Measurements from ENCODE around the gene NUDT16.
"Not testable (repeated sequence)": the region's sequence is repeated elsewhere in the genome, so short reads cannot be mapped to it uniquely, and the experiment has no call there.

The NUDT16 gene

DNA sequence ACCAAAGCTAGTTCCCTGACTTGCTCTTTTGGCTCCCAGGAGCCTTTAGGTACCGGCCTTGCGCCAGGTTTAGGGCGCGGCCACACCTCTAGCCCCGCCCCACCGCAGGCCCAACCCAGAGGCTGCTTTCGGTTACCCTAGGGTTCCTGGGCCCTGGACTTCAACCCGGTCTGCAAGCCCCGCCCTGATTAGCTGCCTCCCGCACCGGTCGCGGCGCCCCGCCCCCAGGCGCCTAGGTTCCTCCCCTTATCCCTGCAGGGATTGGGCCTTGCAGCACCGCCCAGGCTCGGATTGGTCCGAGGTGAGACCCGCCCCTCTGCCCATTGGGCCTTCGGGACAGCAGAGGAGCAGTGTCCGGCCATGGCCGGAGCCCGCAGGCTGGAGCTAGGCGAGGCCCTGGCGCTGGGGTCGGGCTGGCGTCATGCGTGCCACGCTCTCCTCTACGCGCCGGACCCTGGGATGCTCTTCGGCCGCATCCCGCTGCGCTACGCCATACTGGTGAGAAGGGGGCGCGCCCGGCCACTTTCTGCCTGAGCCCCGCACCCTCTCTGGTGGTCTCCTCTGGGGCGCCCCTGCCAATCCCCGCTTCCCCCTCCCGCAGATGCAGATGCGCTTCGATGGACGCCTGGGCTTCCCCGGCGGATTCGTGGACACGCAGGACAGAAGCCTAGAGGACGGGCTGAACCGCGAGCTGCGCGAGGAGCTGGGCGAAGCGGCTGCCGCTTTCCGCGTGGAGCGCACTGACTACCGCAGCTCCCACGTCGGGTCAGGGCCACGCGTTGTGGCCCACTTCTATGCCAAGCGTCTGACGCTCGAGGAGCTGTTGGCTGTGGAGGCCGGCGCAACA lies at the start of gene NUDT16:
TSS of gene NUDT16 (plus strand) at position 330 of the 847 bp plus-strand sequence. CDS start at position 361, 31 bp downstream.
- DNase-seq (ENCODE audit: low read depth), result peak; percentile 94

DNA sequence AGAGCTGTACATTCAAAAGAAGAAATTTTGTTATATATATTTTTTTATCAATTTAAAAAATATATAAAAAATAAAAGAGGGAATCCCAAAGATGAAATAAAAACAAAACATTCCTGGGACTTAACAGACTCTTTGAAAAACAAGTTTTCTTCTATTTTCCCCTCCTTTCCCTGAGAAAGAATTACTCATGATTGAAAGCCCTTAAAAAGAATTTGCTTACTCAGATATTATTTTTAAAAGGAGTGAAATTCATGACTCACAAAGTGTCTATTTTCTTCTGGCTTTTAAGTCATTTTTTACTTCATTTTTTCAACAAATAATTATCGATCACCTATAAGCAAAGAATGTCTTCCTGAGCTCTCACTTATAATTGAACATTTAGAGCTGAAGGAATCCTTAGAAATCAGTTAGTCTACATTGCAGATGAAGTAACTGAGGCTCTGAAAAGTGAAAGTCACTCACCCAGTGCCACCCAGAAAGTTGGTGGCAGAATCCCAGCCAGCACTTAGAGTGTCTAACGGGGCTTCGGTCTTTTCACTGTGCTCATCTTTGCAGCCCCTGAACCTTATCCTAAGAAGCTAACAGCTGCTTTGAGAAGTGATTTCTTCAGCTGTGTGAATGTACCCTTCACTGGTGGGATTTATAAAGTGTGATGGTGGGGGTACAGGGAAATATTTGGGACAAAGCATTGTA lies 42.5 kb upstream of the NUDT16 start:
- DNase-seq (ENCODE audit: low read depth), result no peak

DNA sequence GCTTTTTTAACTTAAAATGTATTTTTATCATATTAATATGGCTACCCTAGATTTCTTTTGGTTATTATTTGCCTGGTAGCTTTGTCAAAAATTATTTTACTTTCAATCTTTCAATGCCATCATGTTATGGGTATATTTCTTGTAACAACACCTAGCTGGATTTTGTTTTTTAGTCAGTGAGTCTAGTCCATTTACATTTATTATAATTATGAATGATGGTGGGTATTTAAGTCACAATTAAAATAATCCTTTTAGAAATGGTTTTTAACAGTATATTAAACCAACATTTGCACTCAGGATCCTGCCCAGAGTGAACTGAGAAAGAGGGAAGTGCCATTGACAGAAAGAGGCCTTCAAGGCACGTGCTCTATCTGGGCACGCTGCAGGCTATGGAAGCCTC lies 39.8 kb upstream of the NUDT16 start:
- DNase-seq (ENCODE audit: low read depth), result no peak

DNA sequence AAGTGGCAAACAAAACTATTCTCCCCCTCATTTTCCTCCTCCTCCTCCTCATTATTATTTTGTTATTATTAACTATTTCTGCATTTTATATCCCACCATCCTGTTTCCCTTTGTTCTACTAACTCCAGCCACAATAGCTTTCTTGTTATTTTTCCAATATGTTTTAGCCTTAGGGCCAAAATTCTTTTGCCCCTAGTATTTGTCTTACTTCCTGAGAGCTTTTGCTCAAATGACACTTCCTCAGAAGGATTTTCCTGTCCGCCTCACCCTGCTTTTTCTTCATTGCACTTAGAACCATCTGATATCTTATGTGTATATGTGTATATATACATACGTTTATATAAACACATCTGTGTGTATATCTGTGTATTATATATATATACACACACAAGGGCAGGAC lies 32.7 kb upstream of the NUDT16 start:
- DNase-seq (ENCODE audit: low read depth), result no peak

DNA sequence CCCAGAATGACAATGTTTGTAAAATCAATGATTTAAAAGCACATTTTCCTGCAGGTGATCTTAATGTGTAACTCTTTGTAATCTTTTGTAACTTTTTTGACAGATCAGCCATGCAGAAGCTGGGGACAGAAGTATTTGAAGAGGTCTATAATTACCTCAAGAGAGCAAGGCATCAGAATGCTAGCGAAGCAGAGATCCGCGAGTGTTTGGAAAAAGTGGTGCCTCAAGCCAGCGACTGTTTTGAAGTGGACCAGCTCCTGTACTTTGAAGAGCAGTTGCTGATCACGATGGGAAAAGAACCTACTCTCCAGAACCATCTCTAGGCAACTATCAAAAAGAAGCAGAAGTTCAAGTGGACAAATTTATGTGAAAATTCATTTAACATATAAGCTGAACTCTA lies 32.1 kb upstream of the NUDT16 start:
- DNase-seq (ENCODE audit: low read depth), result no peak

DNA sequence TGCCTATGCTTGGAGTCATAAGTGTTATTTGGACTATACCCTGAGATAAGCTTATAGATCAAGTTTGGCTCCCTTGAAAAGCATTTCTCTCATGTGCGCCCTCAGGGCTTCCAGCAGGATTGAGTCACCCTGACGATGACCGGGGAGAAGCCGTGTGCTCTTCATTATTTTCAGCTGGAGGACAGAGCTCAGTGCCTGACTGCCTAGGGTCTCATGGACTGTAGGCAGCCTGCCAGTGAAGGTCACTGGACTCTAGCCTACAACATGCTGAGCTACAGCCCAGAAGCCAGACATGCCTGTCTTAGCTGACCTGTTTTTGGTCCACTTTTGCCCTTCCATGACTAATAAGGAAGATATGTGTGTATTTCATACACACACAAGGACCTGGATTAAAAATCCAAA lies 31.6 kb upstream of the NUDT16 start:
- peak; percentile 59 for DNase-seq (ENCODE audit: low read depth)

DNA sequence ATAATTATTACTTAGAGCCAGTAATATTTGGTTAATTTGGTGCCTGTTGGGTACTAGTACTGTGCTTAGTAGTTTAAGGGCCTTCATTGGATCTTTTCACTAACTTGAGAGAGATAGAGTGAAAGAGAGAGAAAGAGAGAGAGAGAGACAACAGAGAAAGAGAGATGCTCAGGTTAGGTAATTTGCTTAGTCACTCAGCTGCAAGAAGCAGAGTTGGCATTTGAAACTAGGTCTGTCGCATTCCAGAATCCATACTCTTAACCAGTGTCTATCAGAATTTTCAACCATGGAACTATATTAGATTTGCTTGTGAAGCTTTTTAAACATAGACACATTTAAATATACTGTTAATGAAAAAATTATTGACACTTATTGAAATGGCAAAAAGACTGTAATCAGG lies 31.1 kb upstream of the NUDT16 start:
- no peak for DNase-seq (ENCODE audit: low read depth)

DNA sequence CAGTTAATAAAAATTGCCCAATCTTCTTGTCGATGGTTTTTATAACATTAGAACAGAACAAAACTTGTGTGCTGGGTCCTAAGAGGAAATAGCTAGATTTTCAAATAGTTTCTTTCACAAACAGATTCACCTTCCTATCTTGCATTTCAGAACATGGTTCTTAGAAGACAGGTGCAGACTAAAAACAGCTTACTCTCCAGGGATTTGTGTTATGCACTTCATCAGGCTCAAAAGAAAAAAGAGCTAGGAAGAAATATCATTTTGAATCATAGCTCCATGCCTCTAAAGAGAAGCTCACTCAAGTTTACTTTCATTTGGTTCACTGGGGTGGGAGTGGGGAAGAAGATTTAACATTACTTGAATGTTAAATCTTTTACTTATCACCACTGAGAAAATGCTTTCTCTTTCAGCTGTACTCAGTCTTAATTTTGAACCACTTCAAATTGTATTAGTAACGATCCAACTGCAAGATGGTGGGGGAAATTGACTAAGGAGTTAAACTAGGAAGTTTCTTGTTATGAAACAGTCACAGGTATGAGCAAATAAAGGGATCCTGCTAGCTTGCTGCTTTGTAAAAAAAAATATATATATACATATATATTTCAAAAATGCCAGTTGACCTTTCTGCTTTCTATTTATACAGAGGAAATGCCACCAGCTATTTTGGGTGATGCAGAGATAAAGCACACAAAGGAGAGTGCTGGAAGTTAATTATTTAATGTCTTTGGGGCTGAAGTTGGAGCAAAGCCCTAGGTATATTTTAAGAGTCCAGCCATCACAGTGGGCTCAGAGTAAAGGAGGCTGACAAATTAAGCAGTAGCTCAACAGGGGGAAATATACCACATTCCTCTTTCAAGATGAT lies 28.3 kb upstream of the NUDT16 start:
- DNase-seq (ENCODE audit: low read depth), result no peak

DNA sequence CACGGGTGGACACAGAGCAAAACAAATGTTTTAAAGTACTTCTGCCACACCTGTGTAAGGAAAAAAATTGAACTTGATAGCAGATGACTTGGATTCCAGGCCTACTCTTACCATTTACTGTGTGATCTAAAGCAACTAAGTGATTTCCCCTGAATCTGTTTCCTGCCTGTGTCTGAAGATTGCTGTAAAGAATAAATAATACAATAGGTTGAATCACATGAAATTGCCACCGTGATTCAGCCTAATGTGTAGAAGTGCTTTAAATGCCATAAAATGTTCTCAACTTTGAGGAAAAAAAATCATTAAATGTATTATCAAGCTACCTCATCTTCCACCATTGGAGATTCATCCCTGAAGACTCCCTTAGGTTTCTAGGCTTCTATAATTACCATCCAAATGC lies 27.6 kb upstream of the NUDT16 start:
- no peak for DNase-seq (ENCODE audit: low read depth)

DNA sequence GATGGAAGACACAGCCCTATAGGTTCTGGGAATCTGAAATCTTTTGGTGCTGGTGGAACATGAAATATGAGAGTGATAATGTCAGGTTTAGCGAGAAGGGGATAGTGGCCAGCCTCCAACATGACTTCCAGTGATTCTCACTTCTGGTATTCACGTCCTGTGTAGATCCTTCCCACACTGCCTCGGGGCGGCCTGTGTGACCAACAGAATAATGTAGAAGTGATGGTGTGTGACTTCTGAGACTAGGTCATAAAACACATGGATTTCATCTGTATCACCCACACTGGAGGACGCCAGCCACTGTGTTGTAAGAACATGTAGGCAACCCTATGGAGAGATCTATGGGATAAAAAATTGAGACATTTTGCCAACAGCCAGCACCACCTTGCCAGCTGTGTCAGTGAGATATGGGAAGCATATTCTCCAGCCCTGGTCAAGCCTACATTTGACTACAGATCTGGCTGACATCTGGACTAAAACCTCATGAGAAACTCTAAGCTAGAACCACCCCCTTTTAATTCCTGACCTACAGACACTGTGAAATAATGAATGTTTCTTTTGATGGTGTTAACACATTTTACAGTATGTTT lies 25.5 kb upstream of the NUDT16 start:
- no peak for DNase-seq (ENCODE audit: low read depth)

DNA sequence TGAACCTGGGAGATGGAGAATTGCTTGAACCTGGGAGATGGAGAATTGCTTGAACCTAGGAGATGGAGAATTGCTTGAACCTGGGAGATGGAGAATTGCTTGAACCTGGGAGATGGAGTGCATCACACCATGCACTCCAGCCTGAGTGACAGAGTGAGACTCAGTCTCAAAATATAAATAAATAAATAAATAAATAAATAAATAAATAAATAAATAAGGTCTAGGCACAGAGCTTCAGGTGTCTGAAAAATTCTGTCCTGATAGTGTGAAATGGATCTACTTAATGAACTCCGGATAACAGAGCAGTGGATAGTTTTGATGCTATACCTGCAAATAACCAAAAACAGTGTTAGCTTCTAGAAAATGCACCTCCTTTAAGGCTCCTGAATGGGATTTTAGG lies 24.3 kb upstream of the NUDT16 start:
- DNase-seq (ENCODE audit: low read depth), result no peak

DNA sequence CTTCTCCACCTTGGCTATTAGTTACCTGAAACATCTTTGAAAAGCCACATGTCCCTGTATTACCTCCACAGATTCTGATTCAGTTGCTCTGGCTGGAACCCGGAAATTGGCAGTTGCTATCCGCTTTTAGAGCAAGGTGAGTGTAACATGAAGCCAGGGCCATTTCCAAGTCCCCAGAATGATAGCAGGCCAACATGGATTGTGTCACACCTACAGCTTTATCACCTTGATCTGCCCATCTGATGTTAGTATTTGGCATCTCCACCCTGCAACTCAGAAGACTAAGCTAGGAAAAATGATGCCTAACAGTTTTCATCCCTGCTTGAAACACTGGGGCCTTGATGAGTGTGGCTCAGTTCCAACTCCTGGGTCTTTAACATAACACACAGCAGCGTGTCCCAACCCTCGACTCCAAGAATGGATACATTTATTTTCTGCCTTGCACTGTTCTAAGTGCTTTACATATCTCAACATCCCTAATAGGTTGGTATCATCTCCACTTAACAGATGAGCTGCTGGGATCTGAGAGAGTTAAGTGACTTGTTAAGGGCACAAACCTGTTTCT lies 21.3 kb upstream of the NUDT16 start:
- no peak for DNase-seq (ENCODE audit: low read depth)

DNA sequence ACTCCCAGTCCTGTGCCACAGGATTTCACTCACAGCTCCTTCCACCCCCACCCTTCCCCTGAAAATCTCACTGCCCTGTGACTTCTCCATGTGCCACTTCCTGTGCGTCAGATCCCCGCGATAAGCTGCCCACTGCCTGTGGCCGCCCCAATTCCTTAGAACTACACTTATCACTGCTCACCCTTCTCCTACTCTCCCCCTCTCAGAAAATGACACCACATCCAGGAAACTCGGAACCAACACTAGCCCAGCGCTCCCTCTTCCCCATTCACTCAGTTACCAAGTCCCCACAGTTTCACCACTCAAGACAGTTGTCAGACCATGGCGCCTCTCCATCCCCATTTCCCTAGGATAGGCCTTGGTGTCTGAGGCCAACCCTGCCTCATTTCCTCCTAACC lies 20.5 kb upstream of the NUDT16 start:
- DNase-seq (ENCODE audit: low read depth), result not testable (repeated sequence)

DNA sequence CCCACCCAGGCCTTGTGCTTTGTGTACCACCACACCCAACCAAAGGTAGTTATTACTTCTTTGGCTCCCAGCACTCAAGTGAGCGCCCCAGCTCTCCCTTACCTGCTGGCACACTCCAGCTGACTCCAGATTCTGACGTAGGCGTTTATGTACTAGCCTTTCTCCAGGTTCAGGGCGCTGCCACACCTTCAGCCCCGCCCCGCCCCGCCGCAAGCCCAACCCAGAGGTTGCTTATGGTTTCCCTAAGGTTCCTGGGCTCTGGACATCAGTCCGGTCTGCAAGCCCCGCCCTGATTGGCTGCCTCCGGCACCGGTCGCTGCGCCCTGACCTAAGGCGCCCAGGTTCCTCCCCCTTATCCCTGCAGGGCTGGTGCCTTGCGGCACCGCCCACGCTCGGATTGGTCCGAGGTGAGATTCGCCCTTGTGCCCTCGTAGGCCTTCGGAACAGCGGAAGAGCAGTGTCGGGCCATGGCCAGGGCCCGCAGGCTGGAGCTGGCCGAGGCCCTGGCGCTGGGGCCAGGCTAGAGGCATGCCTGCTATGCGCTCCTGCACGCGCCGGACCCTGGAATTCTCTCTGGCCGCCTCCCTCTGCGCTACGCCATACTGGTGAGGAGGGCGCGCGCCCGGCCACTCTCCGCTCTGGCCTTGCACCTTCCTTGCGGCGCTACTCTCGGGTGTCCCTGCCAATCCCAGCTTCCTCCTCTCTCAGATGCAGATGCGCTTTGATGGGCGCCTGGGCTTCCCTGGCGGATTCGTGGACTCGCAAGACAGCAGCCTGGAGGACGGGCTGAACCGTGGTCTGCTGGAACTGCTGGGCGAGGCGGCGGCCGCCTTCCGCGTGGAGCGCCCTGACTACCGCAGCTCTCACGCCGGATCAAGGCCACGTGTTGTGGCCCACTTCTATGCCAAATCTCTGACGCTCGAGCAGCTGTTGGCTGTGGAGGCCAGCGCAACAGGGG lies 19.8 kb upstream of the NUDT16 start:
- DNase-seq (ENCODE audit: low read depth), result no peak

DNA sequence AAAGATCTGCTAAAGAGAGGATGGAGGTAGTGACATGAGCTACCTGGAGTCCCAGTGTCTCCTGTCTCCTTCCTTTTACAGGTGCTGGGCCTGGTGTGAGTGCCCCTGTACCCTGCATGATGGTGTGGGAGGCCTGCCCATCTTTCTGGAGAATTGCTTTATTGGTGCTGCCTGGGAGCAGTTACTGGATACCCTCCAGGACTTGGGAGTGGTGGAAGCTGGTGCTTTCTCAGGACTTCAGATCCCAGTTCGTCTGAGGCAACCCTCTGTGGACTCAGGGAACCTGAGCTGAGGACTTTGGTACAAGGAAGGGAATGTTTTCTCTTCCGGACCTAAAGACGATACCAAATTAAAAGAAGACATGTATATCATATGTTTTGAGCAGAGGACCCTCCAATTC lies 18.3 kb upstream of the NUDT16 start:
- DNase-seq (ENCODE audit: low read depth), result no peak

DNA sequence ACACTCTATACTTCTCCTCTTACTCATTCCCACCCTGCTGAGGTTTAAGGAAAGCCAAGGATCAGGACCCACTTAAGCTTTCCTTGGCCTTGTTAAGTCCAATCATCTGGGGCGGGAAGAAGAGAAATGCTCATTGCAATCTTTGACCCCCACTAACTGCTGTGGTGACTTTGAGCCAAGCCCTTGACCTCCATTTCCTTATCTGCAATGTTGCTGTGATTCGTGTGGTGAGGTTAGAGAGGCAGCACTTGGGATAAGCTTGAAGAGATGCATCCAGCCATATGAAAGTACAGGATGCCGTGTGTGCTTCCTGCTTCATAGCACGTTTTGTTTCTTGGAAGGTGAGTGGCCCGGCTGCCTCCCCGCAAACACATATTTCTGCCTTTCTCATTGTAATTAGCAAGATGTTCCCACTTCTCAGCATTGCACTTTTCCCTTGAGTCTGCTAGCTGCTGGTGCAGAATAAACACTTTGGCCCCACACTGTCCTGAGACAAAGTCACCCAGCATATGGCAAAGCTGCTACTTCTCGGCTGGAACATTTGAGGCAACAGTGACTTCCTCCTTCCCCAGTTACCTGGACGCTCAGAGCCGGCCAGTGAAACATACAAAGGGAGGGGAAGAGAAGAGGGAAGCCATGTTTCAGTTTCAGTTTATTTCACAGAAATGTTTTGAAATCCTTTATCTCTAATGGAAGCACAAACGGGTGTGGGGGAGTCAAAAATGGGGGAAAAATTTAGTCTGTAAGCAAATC lies 10.5 kb upstream of the NUDT16 start:
- DNase-seq (ENCODE audit: low read depth), result no peak

DNA sequence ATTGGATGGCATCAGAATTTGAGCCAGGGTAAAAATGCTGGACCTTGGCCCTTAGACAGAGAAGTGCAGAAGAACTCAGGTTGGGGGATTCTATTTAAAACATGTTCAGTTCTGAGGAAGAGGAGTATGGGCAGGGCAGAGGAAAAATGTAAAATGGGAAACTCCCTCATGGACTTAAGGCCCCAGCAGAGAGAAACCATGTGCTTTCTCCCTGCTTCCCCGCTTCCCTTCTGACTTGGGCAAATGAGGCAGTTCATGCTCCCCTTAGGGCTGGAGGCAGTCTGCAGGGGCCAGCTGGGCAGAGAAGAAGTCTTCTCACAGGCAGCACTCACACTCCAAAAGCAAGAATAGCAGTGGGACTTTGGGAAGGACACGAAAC lies 9.9 kb upstream of the NUDT16 start:
- DNase-seq (ENCODE audit: low read depth), result no peak

DNA sequence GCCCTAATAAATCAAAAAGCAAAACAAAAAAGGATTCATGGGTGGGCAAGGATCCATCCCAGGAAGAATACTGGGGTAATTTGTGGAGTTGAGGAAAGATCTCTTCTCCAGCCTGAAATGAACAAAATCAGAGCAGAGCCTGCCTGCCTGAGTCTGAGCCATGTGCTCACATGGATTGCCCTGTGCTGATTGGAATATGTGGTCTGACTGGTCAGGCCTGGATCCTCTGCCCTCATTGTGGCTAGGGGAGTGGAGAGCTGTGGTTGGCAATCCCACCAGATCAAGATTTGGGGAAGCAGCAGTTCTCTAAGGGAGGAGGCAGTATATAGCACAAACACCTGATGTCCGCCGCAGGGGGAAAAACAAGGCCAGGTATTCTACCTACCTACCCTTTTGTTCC lies 6.8 kb upstream of the NUDT16 start:
- DNase-seq (ENCODE audit: low read depth), result no peak

DNA sequence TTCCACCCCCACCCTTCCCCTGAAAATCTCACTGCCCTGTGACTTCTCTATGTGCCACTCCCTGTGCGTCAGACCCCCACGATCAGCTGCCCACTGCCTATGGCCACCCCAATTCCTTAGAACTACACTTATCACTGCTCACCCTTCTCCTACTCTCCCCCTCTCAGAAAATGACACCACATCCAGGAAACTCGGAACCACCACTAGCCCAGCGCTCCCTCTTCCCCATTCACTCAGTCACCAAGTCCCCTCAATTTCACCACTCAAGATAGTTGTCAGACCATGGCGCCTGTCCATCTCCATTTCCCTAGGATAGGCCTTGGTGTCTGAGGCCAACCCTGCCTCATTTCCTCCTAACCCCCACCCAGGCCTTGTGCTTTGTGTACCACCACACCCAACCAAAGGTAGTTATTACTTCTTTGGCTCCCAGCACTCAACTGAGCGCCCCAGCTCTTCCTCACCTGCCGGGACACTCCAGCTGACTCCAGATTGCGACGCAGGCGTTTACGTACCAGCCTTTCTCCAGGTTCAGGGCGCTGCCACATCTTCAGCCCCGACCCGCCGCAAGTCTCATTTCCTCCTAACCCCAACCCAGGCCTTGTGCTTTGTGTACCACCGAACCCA lies 641 bp upstream of the NUDT16 start:
- not testable (repeated sequence) for DNase-seq (ENCODE audit: low read depth)
